Lung microvascular endothelial cell (primary cell): Measurements from ENCODE around the gene GADD45B. TPM values are rescaled to one million over a fixed set of nuclear protein-coding genes. Genes with fewer than 3 reads are reported as not detected.
A peak's percentile ranks its signal among the peaks of the same experiment; 100 is the strongest.
"Not testable (repeated sequence)": the region's sequence is repeated elsewhere in the genome, so short reads cannot be mapped to it uniquely, and the experiment has no call there.

Source experiments
- DNase-seq, 2 donors: peaks; one replicate each; pipeline versions ENCODE4 v3.0.0 to v3.0.0-alpha.2; 2010; ENCODE audit warnings: low read depth in 2 of 2
- total RNA-seq: library from RNA; depleted of rRNA; stranded (reverse); fragments of >200 nt; gene quantifications from 2 replicates; pipeline ENCODE4 v1.2.1, GENCODE V29; 2014

The GADD45B gene
- total RNA-seq, 1 donor from 2014 or later = 175 TPM

DNA sequence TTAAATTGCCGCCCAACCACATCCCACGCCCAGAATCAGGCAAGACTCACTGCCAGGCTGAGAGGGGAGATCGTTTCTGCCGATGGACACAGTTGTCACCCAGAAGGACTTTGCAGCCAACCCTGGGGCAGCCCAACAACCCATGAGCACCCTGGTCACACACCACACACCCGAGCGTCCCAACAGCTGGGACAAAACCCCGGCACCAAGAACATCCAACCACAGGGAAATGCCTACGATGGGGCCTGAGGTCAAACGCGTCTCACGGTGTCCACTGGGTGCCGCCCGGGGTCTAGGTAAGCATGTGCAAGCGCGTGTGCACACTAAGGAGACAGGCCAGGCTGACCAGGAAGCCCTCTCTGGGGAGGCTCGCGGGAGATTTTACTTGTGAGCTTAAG lies 32.1 kb upstream of the GADD45B start:
- DNase-seq = no peak

DNA sequence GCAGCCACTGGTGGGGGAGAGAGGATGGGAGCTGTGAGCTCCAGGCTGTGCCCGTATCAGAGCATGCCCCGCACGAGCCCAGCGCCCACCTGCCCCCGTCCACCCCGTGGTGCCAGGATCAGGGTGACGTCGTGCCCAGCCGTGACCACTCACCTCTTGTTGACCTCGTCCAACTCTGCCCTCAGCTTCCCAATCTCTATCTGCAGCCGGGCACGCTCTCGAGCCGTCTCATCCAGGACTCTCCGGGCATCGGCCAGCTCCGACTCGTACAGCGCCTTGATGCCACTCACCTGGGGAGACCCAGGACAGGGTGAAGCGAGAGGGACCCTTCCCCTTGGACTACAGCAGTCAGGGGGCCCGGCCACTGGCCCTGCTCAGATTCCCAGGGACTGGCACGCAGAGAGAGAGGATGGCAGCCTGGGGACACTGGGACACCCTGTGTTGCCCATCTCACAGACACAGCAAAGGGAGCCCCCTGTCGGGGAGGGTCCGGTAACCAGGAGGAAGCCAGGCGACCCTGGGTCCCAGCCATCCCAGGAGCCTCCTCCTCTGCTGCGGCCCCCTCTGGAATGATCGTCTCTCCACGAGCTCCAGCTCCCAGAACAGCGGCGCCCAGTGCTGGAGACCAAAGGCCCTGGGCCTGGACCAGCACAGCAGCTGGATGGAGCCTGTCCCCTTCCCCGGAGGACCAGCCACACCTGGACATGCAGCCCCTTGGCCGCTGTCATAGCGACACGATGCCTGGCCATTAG lies 31.5 kb upstream of the GADD45B start:
- DNase-seq = no peak

DNA sequence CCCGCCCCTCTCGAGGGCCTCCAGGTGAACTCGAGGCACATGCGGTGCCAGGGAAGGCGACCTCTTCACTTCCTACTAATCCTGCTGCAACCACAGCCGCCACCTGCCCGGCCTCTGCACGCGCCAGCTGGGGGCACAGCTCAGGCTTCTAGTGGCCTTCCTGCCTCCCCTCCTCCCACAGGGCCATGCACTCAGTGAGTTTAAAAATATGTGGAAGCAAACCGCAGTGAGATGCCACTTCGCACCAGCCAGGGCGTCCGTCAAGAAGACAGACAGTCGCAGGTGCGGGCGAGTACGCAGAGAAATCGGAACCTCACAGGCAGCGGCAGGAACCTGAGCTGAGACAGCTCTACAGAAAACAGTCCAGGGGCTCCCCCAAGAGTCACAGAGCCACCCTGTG lies 29.5 kb upstream of the GADD45B start:
- peak in 1 of 2 donors; percentile 38 for DNase-seq

DNA sequence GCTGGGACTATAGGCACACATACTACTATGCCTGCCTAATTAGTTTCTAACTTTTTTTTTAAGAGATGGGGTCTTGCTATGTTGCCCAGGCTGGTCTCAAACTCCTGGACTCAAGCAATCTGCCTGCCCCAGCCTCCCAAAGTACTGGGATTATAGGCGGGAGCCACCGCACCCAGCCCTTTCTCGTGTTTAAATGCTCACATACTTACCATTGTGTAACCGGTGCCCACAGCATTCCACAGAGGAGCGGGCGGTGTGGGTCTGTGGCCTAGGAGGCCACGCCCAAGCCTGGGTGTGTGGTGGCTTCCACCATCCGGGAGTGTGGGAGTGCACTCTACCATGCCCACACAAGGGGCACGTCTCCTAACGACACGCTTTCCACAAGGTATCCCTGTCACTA lies 26.9 kb upstream of the GADD45B start:
- no peak for DNase-seq

DNA sequence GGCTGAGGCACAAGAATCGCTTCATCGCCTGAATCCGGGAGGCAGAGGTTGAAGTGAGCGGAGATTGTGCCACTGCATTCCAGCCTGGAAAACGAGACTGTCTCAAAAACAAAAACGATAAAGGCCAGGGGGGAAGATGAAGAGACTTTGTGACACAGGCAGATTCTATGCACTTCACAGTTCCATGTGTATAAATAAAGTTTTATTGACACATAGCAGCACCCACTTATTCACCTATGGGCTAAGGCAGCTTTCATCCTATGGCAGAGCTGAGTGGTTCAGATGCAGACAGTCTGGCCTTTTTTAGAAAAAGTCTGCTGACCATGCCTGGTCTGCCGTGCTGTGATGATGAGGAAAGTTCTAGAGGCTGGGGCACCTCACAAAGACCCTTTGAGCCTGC lies 24.8 kb upstream of the GADD45B start:
- DNase-seq = no peak

DNA sequence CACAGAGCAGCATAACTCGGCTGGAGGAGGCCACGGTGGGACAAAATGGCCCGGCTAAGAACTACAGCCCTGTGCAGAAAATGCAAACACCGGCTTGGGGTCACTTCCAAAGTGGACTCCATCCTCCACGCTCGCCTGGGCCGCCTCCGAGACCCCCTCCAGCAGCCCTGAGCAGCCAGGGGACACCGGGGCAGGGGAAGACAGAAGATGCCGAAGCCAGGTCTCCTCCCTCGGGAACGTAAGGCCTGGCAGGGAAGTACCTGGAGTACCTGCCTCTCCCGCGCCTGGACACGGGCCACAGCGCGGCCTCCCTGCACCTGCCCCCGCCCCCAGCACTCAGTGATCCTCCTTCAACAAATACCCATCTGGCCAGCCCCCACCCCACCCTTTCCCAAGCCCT lies 24.2 kb upstream of the GADD45B start:
- DNase-seq = no peak

DNA sequence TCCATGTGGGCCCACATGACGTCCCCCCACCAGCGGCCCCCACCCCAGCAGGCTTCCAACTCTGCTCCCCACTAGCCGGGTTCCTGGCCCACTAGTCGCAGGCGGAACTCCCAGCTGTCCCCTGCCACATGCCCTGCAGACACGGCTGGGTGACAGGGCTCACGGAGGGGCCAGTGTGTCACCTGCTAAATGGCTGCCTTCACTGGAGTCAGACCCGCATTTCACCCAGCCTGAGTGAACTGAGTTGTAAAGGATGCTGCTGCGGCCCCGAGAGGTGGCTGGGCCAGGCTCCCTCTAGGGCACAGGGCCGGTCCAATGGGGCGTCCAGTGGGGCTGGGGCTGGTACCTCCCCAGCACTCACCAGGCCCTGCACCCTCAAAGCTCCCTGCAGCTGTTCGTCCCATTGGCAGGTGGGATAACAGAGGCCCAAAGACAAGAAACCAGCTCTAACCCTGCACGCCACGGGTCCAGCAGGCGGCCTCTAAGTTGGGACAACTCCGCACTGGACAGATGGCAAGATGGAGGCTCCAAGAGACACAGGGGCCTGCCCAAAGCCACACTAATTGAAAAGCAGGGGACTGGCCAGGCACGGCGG lies 22.4 kb upstream of the GADD45B start:
- DNase-seq = no peak

DNA sequence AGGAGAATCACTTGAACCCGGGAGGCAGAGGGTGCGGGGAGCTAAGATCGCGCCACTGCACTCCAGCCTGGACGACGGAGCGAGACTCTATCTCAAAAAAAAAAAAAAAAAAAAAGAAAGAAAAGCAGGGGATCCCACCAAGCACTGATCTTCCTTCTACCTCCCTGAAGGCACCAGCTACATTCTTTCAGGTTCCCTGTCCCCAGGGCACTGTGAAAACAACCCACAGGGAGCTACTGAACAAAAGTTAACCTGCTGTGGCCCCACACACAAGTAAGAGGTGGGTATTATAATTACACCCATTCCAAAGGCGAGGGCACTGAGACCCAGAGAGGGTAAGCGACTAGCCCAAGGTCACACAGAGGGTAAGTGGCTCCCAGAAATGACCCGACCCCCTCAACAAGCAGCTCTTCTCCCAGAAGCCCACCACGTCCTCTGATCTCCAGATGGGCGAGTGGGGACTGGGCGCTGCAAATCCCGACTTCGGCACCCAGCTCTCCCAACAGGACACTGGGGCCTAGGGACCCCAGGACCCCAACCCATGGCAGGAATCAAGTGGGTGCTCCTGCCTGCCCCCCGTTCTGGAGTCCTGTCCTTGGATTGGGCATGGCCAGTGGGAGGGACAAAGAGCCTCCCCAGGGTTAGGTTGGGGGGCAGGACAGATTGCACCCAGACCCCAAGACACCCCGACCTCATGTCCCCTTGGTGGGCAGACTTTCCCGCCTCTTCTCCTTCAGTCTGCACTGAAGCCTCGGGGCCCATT lies 21.5 kb upstream of the GADD45B start:
- no peak for DNase-seq

DNA sequence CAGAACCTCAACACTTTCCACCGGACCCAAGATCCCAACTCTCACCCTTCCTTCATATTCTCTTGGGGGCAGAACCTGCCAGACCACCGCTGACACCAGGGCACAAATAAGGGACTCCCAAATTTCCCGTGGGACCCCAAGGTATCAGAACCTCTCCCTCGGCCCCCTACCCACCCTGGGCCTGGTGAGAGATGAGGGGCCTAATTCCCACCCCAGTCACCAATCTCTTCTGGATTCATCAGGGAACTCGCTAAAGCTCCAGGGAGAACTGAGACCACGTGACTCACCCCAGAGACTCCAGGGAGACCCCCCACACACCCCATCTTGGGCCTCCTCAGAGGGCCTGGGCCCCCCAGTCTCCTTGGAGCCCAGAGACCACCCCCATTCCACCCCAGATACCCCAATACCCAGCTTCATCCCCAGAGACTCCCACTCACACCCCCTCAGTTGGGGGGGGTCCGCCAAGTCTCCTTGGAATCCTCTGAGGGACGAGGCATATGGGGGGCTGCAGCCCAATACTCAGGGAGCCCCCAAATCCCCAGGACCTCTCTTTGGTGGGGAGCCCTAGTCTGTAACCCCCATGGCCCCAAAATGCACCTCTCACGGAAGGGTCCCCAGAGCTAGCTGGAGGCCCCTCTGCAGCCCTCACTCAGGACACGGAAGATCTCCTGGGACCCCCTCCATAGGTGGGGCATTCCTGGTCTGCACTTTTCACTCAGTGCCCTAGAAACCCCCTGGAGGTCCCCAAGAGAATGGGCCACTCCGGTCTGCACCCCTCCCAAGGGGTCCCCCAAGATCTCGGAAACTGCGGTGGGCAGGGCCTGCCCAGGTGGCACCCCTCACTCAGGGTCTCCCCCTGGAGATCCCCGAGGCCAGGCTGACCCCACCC lies 20.7 kb upstream of the GADD45B start:
- DNase-seq = no peak

DNA sequence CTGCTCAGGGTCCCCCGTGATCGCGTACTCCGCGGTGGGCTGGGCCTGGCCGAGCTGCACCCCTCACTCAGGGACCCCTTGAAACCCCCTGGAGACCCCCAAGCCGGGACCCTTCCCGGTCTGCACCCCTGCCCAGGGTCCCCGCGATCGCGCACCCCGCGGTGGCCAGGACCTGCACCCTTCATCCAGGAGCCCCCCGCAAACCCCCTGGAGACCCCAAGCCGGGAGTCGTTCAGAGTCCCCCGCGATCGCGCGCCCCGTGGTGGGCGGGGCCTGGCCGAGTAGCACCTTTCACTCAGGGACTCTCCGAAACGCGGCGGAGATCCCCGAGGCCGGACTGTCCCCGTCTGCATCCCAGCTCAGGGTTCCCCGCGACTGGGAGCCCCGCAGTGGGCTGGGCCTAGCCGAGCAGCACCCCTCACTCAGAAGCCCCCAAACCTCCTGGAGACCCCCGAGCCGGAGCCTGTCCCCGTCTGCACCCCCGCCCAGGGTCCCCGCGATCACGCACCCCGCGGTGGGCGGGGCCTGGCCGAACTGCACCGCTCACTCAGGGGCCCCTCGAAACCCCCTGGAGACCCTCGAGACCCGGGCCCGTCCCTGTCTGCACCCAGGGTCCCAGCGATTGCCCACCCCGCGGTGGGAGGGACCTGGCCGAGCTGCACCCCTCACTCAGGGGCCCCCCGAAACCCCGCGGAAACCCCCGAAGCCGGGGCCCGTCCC lies 19.9 kb upstream of the GADD45B start:
- DNase-seq = peak; percentile 15 to 28

DNA sequence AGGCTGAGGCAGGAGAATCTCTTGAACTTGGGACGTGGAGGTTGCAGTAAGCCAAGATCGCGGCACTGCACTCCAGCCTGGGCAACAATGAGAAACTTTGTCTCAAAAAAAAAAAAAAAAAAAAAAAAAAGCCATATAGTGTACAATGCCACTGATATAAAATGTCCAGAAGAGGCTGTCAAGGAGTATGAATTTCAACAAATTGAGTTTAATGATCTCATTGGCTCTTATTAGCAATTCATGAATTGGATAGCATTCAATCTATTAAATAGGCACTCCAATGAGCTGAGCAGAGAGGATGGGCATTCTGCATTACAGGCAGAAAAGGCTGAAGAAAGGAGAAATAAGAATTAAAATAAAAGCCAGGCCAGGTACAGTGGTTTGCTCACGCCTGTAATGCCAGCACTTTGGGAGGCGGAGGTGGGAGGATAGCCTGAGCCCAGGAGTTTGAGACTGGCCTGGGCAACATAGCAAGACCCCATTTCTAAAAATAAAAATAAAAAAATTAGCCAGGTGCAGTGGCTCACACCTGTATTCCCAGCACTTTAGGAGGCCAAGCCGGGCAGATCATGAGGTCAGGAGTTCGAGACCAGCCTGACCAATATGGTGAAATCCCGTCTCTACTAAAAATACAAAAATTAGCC lies 18.4 kb upstream of the GADD45B start:
- DNase-seq = no peak

DNA sequence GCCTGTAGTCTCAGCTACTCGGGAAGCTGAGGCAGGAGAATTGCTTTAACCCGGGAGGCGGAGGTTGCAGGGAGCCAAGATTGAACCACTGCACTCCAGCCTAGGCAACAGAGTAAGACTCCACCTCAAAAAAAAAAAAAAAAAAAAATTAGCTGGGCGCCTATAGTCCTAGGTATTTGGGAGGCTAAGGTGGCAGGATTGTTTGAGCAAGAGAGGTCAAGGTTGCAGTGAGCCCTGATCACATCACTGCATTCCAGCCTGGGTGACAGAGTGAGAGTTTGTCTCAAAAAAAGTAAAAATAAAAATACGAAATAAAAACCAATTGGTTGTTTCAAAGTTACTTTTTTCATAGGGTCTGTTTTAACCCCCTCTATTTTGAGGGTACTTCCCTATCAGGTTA lies 17.9 kb upstream of the GADD45B start:
- DNase-seq = no peak

DNA sequence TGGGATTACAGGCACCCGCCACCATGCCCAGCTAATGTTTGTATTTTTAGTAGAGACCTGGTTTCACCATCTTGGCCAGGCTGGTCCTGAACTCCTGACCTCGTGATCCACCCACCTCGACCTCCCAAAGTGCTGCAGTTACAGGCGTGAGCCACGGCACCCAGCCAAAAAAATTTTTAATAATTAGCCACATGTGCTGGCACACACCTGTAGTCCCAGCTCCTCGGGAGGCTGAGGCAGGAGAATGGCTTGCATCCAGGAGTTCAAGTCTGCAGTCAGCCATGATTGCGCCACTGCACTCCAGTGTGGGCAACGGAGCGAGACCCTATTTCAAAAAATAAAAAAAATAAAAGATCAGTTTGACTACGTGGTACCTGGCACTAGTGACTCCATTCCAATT lies 17.2 kb upstream of the GADD45B start:
- DNase-seq = not testable (repeated sequence)

DNA sequence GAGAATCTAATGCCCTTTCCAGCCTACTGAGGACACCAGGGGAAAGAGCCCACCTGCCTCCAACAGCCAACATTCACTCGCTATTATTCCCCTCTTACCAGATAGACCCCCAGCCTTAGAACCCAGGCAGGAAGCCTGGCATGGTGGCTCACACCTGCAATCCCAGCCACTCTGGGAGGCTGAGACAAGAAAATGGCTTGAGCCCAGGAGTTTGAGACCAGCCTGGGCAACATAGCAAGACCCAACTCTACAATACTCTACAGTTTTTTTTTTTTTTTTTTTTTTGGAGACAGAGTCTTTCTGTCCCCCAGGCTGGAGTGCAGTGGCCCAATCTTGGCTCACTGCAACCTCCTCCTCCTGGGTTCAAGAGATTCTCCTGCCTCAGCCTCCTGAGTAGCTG lies 15.7 kb upstream of the GADD45B start:
- no peak for DNase-seq

DNA sequence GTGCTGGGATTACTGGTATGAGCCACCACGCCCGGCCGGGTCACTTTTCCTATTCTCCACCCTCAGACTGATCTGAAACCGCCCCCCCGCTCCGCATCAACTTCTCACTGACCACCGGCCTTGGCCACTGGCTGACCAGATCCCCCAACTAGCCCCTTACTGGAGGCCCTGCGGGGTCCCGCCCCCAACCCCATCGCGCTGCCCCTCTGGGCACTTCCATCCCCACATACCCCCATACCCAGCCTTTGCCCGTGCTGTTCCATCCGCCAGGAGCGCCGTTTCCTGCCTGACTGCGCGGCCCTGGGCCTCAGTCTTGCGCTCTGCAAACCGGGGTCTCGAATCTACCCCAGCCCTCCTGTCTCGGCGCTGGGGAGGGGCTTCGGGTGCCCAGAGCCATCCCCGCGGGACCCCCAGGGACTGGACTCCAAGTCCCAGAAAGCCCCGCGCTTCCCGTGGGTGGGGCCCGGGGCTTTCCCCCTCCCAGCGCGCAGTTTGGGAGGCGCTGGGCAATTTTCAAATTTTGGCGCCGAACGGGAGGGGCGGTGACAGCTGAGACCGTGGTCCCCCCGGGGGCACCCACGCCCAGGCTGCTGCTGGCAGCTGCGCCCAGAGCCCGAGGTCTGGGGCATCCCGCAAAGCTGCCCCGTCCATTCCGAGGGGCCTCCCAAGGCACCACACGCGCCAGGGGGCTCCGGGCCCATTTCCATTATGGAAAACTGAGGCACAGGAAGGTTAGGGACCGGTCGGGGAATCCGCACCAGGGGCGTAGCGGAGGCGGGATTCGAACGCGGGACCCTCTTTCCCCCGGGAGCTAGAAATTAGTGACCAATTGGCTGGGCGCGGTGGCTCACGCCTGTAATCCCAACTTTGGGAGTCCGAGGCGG lies 13.9 kb upstream of the GADD45B start:
- peak; percentile 64 to 75 for DNase-seq

DNA sequence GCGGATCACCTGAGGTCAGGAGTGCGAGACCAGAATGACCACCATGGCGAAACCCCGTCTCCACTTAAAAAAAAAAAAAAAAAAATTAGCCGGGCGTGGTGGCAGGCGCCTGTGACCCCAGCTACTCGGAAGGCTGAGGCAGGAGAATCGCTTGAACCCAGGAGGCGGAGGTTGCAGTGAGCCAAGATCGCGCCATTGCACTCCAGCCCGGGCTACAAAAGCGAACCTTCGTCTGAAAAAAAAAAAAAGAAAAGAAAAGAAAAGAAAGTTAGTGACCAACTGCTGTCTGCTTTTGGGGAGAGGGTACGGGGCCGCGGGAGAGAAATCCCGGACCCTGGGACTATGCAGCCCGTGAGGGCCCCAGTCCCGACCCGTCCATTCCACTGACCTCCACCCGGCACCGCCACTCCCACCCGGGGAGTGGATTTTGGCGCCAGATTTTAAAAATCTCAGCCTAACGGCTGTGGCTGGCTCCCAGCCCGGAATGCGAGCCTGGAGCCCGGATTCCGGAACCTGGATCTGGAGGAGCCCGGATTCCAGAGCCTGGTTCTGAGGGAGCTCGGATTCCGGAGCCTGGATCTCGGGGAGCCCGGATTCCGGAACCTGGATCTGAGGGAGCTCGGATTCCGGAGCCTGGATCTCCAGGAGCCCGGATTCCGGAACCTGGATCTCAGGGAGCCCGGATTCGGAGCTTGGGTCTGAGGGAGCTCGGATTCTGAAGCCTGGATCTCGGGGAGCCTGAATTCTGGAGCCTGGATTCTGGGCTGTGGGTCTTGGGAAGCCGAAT lies 13.1 kb upstream of the GADD45B start:
- DNase-seq = peak; percentile 95 to 97

DNA sequence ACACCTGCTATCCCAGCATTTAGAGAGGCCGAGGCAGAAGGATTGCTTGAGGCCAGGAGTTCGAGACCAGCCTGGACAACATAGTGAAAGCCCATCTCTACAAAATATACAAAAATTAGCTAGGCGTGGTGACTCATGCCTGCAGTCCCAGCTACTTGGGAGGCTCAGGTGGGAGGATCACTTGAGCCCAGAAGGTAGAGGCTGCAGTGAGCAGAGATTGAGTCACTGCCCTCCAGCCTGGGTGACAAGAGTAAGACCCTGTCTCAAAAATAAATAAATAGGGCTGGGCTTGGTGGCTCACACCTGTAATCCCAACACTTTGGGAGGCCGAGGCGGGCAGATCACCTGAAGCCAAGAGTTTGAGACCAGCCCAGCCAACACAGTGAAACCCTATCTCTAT lies 12.2 kb upstream of the GADD45B start:
- DNase-seq = not testable (repeated sequence)

DNA sequence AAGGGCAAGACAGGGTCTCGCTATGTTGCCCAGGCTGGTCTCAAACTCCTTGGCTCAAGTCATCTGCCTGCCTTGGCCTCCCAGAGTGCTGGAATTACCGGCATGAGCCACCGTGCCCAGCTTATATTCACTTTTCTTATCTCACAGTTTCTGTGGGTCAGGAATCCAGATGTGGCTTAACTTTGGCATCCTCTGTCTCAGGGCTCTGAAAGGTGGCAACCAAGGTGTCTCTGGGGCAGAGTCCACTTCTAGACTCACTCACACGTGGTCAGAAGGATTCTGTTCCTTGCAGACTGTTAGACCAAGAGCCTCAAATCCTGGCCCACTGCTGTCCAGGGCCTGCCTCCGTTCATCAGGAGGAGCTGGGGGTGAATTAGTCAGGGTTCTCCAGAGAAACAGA lies 11.5 kb upstream of the GADD45B start:
- DNase-seq = no peak

DNA sequence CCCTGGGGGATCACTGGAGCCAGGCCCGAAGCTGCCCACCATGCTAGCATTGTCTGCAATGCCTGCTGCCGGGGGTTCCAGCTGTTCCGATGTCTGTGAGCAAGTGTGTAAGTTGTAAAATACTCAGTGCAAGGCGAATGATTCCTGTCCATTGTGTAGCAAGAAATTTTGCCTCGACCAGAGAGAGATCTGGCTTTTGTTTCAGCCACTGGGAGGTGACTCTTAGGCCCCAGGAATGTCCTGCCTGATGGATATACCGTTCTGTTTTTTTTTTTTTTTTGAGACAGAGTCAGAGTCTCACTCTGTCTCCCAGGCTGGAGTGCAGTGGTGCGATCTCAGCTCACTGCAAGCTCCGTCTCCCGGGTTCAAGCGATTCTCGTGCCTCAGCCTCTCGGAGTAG lies 7.3 kb upstream of the GADD45B start:
- DNase-seq = no peak
